ENCODE results near the gene ETS1. TPM values are rescaled to one million over a fixed set of nuclear protein-coding genes. Genes with fewer than 3 reads are reported as not detected.

Gene ETS1
- polyA plus RNA-seq, 2 of the 4 experiments (the other 2 are of a cell fraction): 14.5 to 18.8 TPM

DNA sequence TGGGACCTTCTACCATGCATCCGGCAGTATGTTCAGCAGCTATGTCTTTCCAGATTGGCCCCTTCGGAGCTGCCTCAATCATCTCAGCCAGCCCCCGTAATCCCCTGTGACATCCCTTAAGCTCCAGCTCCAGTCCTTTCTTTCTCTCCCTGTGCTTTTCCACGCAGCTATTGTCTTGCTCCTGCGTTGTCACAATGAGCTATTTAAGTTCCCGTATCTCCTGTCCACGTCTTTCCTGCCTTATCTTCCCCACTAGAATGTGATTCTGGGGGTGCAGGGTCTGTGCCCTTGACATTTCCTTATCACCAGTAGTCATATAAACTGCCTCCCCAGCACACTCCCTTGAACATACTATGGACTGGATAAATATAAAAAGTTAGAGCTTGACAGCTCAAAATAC is 5.1 kb upstream of the ETS1 start:
- ChIA-PET CTCF (no interaction called here), POLR2A (no interaction called here)
- DNase-seq (ENCODE audit: low read depth in 1 of 2, low spot score in 1 of 2): no peak
- 51% methylated on average over 7 of the region's 7 CpGs for WGBS (ENCODE audit: missing lambda C conversion rate)
- no peak for ATAC-seq
- Histone ChIP-seq H3K4me3 (no peak overlapping the region), H3K4me1 (no peaks in the 10 kb centered on the region), H3K27ac (no peak overlapping the region), H3K4me2 (no peak overlapping the region), H3K9me3 (no peaks in the 10 kb centered on the region)
- FAIRE-seq: no peak
- TF ChIP-seq CHD2 (IDR thresholded peaks at IDR 0.05; ENCODE audit: low read length, partially characterized antibody) (no peak), KDM5A (IDR thresholded peaks at IDR 0.05) (no peak), HOXB5 (CRISPR knock-in tag; IDR thresholded peaks at IDR 0.05) (no peak), CBX8 (IDR thresholded peaks at IDR 0.05) (no peak), ZSCAN20 (CRISPR knock-in tag; IDR thresholded peaks at IDR 0.05) (no peak), NFE2L2 (conservative IDR thresholded peaks at IDR 0.05; ENCODE audit: low read length) (no peak), RFX5 (IDR thresholded peaks at IDR 0.05) (no peak), NPAS2 (CRISPR knock-in tag; IDR thresholded peaks at IDR 0.05; ENCODE audit: borderline replicate concordance) (no peak), CBX2 (IDR thresholded peaks at IDR 0.05; ENCODE audit: borderline replicate concordance, low read depth) (no peak), POLR2AphosphoS2 (conservative IDR thresholded peaks at IDR 0.05; ENCODE audit: low read length) (no peak), JUNB (IDR thresholded peaks at IDR 0.05) (no peak)
- TF ChIP-seq, protein P1, sequence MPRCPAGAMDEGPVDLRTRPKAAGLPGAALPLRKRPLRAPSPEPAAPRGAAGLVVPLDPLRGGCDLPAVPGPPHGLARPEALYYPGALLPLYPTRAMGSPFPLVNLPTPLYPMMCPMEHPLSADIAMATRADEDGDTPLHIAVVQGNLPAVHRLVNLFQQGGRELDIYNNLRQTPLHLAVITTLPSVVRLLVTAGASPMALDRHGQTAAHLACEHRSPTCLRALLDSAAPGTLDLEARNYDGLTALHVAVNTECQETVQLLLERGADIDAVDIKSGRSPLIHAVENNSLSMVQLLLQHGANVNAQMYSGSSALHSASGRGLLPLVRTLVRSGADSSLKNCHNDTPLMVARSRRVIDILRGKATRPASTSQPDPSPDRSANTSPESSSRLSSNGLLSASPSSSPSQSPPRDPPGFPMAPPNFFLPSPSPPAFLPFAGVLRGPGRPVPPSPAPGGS (IDR thresholded peaks at IDR 0.05): no peak
- TF ChIP-seq, protein P2, sequence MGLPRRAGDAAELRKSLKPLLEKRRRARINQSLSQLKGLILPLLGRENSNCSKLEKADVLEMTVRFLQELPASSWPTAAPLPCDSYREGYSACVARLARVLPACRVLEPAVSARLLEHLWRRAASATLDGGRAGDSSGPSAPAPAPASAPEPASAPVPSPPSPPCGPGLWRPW (IDR thresholded peaks at IDR 0.05): no peak
- TF ChIP-seq, protein P3, sequence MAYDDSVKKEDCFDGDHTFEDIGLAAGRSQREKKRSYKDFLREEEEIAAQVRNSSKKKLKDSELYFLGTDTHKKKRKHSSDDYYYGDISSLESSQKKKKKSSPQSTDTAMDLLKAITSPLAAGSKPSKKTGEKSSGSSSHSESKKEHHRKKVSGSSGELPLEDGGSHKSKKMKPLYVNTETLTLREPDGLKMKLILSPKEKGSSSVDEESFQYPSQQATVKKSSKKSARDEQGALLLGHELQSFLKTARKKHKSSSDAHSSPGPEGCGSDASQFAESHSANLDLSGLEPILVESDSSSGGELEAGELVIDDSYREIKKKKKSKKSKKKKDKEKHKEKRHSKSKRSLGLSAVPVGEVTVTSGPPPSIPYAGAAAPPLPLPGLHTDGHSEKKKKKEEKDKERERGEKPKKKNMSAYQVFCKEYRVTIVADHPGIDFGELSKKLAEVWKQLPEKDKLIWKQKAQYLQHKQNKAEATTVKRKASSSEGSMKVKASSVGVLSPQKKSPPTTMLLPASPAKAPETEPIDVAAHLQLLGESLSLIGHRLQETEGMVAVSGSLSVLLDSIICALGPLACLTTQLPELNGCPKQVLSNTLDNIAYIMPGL (CRISPR knock-in tag; IDR thresholded peaks at IDR 0.05; ENCODE audit: borderline replicate concordance): no peak
- TF ChIP-seq, protein P4, sequence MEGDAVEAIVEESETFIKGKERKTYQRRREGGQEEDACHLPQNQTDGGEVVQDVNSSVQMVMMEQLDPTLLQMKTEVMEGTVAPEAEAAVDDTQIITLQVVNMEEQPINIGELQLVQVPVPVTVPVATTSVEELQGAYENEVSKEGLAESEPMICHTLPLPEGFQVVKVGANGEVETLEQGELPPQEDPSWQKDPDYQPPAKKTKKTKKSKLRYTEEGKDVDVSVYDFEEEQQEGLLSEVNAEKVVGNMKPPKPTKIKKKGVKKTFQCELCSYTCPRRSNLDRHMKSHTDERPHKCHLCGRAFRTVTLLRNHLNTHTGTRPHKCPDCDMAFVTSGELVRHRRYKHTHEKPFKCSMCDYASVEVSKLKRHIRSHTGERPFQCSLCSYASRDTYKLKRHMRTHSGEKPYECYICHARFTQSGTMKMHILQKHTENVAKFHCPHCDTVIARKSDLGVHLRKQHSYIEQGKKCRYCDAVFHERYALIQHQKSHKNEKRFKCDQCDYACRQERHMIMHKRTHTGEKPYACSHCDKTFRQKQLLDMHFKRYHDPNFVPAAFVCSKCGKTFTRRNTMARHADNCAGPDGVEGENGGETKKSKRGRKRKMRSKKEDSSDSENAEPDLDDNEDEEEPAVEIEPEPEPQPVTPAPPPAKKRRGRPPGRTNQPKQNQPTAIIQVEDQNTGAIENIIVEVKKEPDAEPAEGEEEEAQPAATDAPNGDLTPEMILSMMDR (IDR thresholded peaks at IDR 0.05): no peak
- TF ChIP-seq, protein P5, sequence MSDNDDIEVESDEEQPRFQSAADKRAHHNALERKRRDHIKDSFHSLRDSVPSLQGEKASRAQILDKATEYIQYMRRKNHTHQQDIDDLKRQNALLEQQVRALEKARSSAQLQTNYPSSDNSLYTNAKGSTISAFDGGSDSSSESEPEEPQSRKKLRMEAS (IDR thresholded peaks at IDR 0.05): no peak
- TF ChIP-seq, protein P6, sequence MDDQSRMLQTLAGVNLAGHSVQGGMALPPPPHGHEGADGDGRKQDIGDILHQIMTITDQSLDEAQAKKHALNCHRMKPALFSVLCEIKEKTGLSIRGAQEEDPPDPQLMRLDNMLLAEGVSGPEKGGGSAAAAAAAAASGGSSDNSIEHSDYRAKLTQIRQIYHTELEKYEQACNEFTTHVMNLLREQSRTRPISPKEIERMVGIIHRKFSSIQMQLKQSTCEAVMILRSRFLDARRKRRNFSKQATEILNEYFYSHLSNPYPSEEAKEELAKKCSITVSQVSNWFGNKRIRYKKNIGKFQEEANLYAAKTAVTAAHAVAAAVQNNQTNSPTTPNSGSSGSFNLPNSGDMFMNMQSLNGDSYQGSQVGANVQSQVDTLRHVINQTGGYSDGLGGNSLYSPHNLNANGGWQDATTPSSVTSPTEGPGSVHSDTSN (IDR thresholded peaks at IDR 0.05): no peak
- TF ChIP-seq, protein P7, sequence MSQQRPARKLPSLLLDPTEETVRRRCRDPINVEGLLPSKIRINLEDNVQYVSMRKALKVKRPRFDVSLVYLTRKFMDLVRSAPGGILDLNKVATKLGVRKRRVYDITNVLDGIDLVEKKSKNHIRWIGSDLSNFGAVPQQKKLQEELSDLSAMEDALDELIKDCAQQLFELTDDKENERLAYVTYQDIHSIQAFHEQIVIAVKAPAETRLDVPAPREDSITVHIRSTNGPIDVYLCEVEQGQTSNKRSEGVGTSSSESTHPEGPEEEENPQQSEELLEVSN (IDR thresholded peaks at IDR 0.05; ENCODE audit: borderline replicate concordance, low read depth): no peak

DNA sequence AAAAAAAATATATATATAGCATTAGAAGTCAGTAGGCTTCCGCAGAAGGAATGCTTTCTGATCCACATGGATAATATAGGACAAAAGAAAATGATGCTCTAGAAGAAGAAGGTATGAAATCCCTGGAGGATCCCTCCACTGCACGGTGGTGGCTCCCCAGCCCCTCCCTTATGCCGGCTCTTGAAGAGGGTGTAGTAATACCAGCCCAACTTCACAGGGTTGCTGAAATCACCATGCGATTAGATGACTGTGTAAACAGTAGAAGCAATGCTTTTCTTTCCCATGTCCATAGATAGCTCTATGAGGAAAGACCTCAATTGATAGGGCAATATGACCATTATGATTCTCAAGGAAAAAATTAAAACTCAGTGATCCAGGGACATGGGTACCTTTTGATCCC is 3.2 kb upstream of the ETS1 start:
- CTCF ChIA-PET: no interaction called here
- TF ChIP-seq RCOR1 (IDR thresholded peaks at IDR 0.05; ENCODE audit: low read depth, low read length) (no peak), NPAS2 (CRISPR knock-in tag; IDR thresholded peaks at IDR 0.05; ENCODE audit: borderline replicate concordance) (no peak), ZFP36 (IDR thresholded peaks at IDR 0.05; ENCODE audit: borderline replicate concordance, partially characterized antibody) (no peak), BHLHE40 (IDR thresholded peaks at IDR 0.05; ENCODE audit: low read depth, low read length) (no peak), HDAC2 (IDR thresholded peaks at IDR 0.05) (no peak), NFE2L2 (conservative IDR thresholded peaks at IDR 0.05; ENCODE audit: low read length) (no peak)
- TF ChIP-seq, protein P5 (IDR thresholded peaks at IDR 0.05): no peak
- TF ChIP-seq, protein P8, sequence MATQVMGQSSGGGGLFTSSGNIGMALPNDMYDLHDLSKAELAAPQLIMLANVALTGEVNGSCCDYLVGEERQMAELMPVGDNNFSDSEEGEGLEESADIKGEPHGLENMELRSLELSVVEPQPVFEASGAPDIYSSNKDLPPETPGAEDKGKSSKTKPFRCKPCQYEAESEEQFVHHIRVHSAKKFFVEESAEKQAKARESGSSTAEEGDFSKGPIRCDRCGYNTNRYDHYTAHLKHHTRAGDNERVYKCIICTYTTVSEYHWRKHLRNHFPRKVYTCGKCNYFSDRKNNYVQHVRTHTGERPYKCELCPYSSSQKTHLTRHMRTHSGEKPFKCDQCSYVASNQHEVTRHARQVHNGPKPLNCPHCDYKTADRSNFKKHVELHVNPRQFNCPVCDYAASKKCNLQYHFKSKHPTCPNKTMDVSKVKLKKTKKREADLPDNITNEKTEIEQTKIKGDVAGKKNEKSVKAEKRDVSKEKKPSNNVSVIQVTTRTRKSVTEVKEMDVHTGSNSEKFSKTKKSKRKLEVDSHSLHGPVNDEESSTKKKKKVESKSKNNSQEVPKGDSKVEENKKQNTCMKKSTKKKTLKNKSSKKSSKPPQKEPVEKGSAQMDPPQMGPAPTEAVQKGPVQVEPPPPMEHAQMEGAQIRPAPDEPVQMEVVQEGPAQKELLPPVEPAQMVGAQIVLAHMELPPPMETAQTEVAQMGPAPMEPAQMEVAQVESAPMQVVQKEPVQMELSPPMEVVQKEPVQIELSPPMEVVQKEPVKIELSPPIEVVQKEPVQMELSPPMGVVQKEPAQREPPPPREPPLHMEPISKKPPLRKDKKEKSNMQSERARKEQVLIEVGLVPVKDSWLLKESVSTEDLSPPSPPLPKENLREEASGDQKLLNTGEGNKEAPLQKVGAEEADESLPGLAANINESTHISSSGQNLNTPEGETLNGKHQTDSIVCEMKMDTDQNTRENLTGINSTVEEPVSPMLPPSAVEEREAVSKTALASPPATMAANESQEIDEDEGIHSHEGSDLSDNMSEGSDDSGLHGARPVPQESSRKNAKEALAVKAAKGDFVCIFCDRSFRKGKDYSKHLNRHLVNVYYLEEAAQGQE (IDR thresholded peaks at IDR 0.05): no peak
- TF ChIP-seq, protein P9, sequence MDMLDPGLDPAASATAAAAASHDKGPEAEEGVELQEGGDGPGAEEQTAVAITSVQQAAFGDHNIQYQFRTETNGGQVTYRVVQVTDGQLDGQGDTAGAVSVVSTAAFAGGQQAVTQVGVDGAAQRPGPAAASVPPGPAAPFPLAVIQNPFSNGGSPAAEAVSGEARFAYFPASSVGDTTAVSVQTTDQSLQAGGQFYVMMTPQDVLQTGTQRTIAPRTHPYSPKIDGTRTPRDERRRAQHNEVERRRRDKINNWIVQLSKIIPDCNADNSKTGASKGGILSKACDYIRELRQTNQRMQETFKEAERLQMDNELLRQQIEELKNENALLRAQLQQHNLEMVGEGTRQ (IDR thresholded peaks at IDR 0.05): no peak
- TF ChIP-seq, protein P10, sequence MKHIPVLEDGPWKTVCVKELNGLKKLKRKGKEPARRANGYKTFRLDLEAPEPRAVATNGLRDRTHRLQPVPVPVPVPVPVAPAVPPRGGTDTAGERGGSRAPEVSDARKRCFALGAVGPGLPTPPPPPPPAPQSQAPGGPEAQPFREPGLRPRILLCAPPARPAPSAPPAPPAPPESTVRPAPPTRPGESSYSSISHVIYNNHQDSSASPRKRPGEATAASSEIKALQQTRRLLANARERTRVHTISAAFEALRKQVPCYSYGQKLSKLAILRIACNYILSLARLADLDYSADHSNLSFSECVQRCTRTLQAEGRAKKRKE (CRISPR knock-in tag; IDR thresholded peaks at IDR 0.05; ENCODE audit: low read depth): no peak

More for the DNA sequence above, 3.2 kb upstream of the ETS1 start:
- DNase-seq (ENCODE audit: low read depth in 1 of 2, low spot score in 1 of 2) (no peak), FAIRE-seq (no peak), ATAC-seq (no peak)
- Histone ChIP-seq H3K4me1 (no peaks in the 10 kb centered on the region), H3K9me3 (no peaks in the 10 kb centered on the region), H3K4me3 (no peak overlapping the region), H3K27ac (no peak overlapping the region), H3K4me2 (no peak overlapping the region)
- POLR2A ChIA-PET: no interaction called here
- WGBS (ENCODE audit: missing lambda C conversion rate): 18% methylated on average over 4 of the region's 4 CpGs

Measured in A549 (cell line).